Measurements from ENCODE around the gene AKNAD1. TPM values are rescaled to one million over a fixed set of nuclear protein-coding genes. Genes with fewer than 3 reads are reported as not detected.

AKNAD1 gene, protein sequence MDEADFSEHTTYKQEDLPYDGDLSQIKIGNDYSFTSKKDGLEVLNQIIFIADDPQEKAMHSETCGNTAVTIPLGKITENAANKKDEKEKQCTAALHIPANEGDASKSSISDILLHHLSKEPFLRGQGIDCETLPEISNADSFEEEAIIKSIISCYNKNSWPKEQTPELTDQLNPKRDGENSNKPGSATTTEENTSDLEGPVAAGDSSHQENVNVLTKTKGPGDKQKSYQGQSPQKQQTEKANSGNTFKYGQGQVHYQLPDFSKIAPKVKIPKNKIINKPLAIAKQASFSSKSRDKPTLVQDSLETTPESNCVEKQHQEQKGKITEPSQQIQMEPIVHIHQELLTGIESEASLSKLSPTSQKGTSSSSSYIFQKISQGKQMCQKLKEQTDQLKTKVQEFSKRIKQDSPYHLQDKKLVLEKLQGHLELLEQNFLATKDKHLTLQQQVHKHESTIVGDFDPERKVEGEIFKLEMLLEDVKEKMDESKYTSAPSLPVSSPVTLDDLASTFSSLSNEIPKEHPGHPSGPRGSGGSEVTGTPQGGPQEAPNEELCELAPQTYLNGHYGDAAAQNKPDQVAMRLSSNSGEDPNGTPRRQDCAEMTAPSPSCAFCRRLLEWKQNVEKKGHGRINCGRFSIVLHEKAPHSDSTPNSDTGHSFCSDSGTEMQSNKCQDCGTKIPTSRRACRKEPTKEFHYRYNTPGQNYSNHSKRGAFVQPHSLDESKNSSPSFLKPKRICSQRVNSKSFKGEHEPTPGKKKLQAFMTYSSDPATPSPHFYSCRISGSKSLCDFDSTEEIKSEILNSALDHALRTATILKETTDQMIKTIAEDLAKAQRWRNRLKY
- 6.1 and 7.2 TPM in 2 replicates for total RNA-seq (2022)
- percentile 64 among the genes with signal in this experiment for Bru-seq, nascent RNA
- BruChase-seq, experiment 1, labeled RNA remaining after a 6-hour chase = percentile 47 among the genes with signal in this experiment
- BruChase-seq, experiment 2, labeled RNA remaining after a 2-hour chase = percentile 49 among the genes with signal in this experiment
- long read RNA-seq, partial matches to known transcripts = 7 of 9 reads
- long read RNA-seq, other reads (novel, unspliced or antisense) = 2 of 9 reads

DNA sequence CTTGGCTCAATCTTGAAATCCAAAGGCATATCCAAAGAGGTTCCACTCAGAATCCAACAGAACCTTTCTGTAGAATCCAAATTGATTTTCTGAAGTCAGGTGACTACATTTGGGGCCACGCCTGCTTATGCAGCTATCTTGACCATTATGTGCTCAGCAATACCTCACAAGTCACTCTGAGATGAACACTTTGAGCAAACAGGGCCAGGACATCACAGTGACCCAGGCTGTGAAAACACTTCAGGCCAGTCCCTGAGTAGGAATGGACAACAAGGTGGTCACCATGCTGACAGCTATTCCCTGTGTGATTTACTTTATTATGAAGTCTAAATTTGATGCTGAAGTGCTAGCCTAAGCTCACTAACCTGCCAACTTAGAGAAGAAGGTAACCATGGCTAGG, at the start of gene AKNAD1:
TSS of gene AKNAD1 (minus strand) at position 101 of the 400 bp plus-strand sequence. CDS start 4,430 bp downstream, outside the sequence.
- CTCF ChIA-PET = interaction anchor here (0.6 to 1.6 kb wide), 3 partner anchors 10 to 15 kb away, joined by 3 to 5 read pairs (median 4); no protein-coding TSS in a partner anchor
- BruUV-seq (replicated peaks) = no TSS peak
- peaks cover 13% of the 10 kb centered on the region for H3K4me1 Mint-ChIP-seq (ENCODE audit: insufficient read depth, unreplicated experiment)
- H3K27ac Mint-ChIP-seq (ENCODE audit: low read depth, unreplicated experiment) = no peak within 1 kb of the TSS
- H3K27me3 Mint-ChIP-seq (ENCODE audit: insufficient read depth, unreplicated experiment) = no peaks in the 10 kb centered on the region
- no peak for DNase-seq (ENCODE audit: unreplicated experiment)
- no peaks in the 10 kb centered on the region for H3K36me3 Mint-ChIP-seq (ENCODE audit: insufficient read depth, unreplicated experiment)
- H3K4me3 Mint-ChIP-seq (ENCODE audit: unreplicated experiment) = no peak within 1 kb of the TSS
- POLR2A ChIA-PET = interaction anchor here (0.8 to 1.2 kb wide), 2 partner anchors 9 to 11 kb away, joined by 4 to 5 read pairs; no protein-coding TSS in a partner anchor
- TF ChIP-seq, protein P1, sequence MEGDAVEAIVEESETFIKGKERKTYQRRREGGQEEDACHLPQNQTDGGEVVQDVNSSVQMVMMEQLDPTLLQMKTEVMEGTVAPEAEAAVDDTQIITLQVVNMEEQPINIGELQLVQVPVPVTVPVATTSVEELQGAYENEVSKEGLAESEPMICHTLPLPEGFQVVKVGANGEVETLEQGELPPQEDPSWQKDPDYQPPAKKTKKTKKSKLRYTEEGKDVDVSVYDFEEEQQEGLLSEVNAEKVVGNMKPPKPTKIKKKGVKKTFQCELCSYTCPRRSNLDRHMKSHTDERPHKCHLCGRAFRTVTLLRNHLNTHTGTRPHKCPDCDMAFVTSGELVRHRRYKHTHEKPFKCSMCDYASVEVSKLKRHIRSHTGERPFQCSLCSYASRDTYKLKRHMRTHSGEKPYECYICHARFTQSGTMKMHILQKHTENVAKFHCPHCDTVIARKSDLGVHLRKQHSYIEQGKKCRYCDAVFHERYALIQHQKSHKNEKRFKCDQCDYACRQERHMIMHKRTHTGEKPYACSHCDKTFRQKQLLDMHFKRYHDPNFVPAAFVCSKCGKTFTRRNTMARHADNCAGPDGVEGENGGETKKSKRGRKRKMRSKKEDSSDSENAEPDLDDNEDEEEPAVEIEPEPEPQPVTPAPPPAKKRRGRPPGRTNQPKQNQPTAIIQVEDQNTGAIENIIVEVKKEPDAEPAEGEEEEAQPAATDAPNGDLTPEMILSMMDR (IDR thresholded peaks at IDR 0.05; ENCODE audit: unreplicated experiment) = no peak
- intact Hi-C loops (cut with micrococcal nuclease) = no loop called here
- H3K9me3 Mint-ChIP-seq (ENCODE audit: unreplicated experiment) = no peaks in the 10 kb centered on the region

DNA sequence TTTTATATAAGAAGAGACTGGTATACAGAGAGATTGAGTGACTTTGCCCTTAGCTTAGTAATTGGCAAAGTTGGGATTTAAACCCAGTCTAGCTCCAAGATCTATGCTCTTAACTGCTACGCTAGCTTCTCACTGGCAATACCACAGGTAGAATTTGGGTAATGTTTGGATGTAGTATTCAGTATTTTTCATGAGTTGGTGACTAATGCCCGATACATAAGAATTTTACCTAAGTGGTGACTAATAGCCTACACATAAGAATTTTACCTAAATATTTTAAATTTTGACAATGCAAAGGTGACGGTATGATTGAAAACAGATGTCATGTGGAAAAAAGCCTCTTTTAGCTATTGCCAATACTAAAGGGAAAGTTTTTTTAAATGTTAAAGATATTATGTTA, 44.2 kb upstream of the AKNAD1 start:
- TF ChIP-seq, protein P1 (IDR thresholded peaks at IDR 0.05; ENCODE audit: unreplicated experiment) = no peak
- BruUV-seq (replicated peaks) = no TSS peak
- no peak for DNase-seq (ENCODE audit: unreplicated experiment)
- Mint-ChIP-seq H3K4me3 (ENCODE audit: unreplicated experiment) (no peak overlapping the region), H3K36me3 (ENCODE audit: insufficient read depth, unreplicated experiment) (peaks cover 89% of the 10 kb centered on the region), H3K27me3 (ENCODE audit: insufficient read depth, unreplicated experiment) (no peaks in the 10 kb centered on the region), H3K9me3 (ENCODE audit: unreplicated experiment) (no peaks in the 10 kb centered on the region), H3K4me1 (ENCODE audit: insufficient read depth, unreplicated experiment) (peaks cover 19% of the 10 kb centered on the region), H3K27ac (ENCODE audit: low read depth, unreplicated experiment) (peak overlapping the region; percentile 39)
- CTCF ChIA-PET = interaction anchor here (0.5 to 2.4 kb wide), 4 partner anchors 11 to 75 kb away, joined by 3 to 13 read pairs (median 5); no protein-coding TSS in a partner anchor
- POLR2A ChIA-PET = interaction anchor here (0.6 to 3.3 kb wide), 6 partner anchors 16 to 154 kb away, joined by 3 to 28 read pairs (median 3); partner anchors contain the start of gene STXBP3
- intact Hi-C loops (cut with micrococcal nuclease) = no loop called here

DNA sequence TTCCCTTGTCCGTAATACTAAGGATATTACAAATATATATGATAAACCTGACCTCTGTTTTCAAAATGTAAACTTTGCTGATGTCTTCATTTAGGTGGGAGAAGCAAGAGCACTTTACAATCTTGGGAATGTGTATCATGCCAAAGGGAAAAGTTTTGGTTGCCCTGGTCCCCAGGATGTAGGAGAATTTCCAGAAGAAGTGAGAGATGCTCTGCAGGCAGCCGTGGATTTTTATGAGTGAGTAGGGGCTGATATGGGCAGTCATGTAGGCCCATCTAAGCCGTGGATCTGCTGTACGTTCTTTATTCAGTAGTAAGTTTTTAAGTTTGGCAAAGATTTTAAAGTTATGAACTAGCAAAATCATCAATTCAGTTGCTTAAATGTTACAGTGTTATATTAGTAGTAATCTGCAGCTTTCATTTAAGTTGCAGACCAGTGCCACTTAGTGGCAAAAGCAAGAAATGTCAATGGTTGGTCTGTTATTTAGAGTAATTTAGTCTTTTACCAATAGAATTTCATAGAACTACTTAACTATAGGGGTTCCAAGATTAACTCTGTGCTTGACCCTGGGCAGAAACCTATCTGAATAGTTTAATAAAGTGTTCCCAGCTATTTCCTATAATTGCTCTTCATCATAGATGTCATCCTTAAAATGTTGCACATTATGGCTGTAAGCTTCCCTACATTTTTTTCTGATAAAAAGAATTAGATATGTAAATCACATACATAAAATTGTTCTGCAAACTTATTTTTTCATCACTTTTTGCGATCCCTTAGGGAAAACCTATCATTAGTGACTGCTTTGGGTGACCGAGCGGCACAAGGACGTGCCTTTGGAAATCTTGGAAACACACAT, 41.2 kb upstream of the AKNAD1 start:
- TF ChIP-seq, protein P1 (IDR thresholded peaks at IDR 0.05; ENCODE audit: unreplicated experiment) = peak; percentile 63
- Mint-ChIP-seq H3K27ac (ENCODE audit: low read depth, unreplicated experiment) (peak overlapping the region; percentile 23), H3K9me3 (ENCODE audit: unreplicated experiment) (no peaks in the 10 kb centered on the region), H3K4me1 (ENCODE audit: insufficient read depth, unreplicated experiment) (peaks cover 20% of the 10 kb centered on the region), H3K4me3 (ENCODE audit: unreplicated experiment) (no peak overlapping the region), H3K27me3 (ENCODE audit: insufficient read depth, unreplicated experiment) (no peaks in the 10 kb centered on the region), H3K36me3 (ENCODE audit: insufficient read depth, unreplicated experiment) (peaks cover 59% of the 10 kb centered on the region)
- ChIA-PET CTCF (interaction anchor here (0.7 to 9.2 kb wide), 18 partner anchors 7 to 274 kb away, joined by 3 to 255 read pairs (median 3); no protein-coding TSS in a partner anchor), POLR2A (interaction anchor here (0.7 to 7.9 kb wide), 12 partner anchors 9 to 75 kb away, joined by 3 to 185 read pairs (median 5); partner anchors contain the start of genes CLCC1 and GPSM2)
- BruUV-seq (replicated peaks) = no TSS peak
- intact Hi-C loops (cut with micrococcal nuclease) = loop anchor here (1.0 to 5.0 kb wide), 5 partner anchors 70 to 385 kb away; partner anchors contain the start of genes PRPF38B and STXBP3
- DNase-seq (ENCODE audit: unreplicated experiment) = peak; percentile 73
